Measurements from ENCODE around the gene NRXN3. TPM values are rescaled to one million over a fixed set of nuclear protein-coding genes. Genes with fewer than 3 reads are reported as not detected.
A peak's percentile ranks its signal among the peaks of the same experiment; 100 is the strongest.

The NRXN3 gene
- total and polyA plus RNA-seq, 2 of the 4 experiments (the other 2 are of a cell fraction) = 4.8 to 25.1 TPM

- H3K23ac ChIP-seq (ENCODE audit: low read depth, low read length) = no peak overlapping the region
- no peaks in the 10 kb centered on the region for H3K36me3 ChIP-seq (ENCODE audit: control insufficient read depth, insufficient read depth, low read length)
- ChIA-PET CTCF (no interaction called here), POLR2A (ENCODE audit: unreplicated experiment) (no interaction called here)
- no TSS peak for BruUV-seq (replicated peaks)
- H3K14ac ChIP-seq (replicated peaks; ENCODE audit: low read depth, low read length) = no peak overlapping the region
- in situ Hi-C loops (cut with MboI; ENCODE audit: low sequenced_read_pairs) = no loop called here
- TF ChIP-seq FOS (IDR thresholded peaks at IDR 0.05; ENCODE audit: low read depth, low read length) (no peak), MAZ (IDR thresholded peaks at IDR 0.05; ENCODE audit: borderline replicate concordance, low read depth, low read length) (no peak), NFE2L2 (IDR thresholded peaks at IDR 0.05; ENCODE audit: low read depth, low read length) (no peak), CHD1 (IDR thresholded peaks at IDR 0.05; ENCODE audit: low read depth, low read length) (no peak), MXI1 (IDR thresholded peaks at IDR 0.05; ENCODE audit: borderline replicate concordance, low read depth, low read length) (no peak), RCOR1 (IDR thresholded peaks at IDR 0.05; ENCODE audit: insufficient replicate concordance, low read length) (no peak), USF2 (IDR thresholded peaks at IDR 0.05; ENCODE audit: low read depth, low read length) (no peak), CTCF (conservative IDR thresholded peaks at IDR 0.05; ENCODE audit: low read depth, low read length) (no peak), BHLHE40 (IDR thresholded peaks at IDR 0.05; ENCODE audit: low read depth, low read length) (no peak), ELK1 (IDR thresholded peaks at IDR 0.05; ENCODE audit: borderline replicate concordance, low read depth, low read length) (no peak), SMC3 (IDR thresholded peaks at IDR 0.05; ENCODE audit: low read depth, low read length) (no peak), CEBPB (IDR thresholded peaks at IDR 0.05; ENCODE audit: low read depth, low read length) (no peak), RAD21 (IDR thresholded peaks at IDR 0.05; ENCODE audit: low read length) (no peak)
- H3K9me1 ChIP-seq (ENCODE audit: insufficient read depth, low read length) = no peaks in the 10 kb centered on the region
- no peaks in the 10 kb centered on the region for H3K4me1 ChIP-seq (ENCODE audit: control insufficient read depth, insufficient read depth, low read length)
- no peaks in the 10 kb centered on the region; a peak in 1 of 4 replicates for H3K79me1 ChIP-seq (ENCODE audit: low read depth in 1 of 2, low read length in 2 of 2)
- no peak overlapping the region for H3K9ac ChIP-seq (ENCODE audit: low read depth, low read length)
- no peak overlapping the region for H2AFZ ChIP-seq (replicated peaks; ENCODE audit: low read length, poor library complexity)
- DNase-seq = peak; percentile 14
- H2AK5ac ChIP-seq (ENCODE audit: low read depth, low read length) = no peak overlapping the region
- H4K91ac ChIP-seq (ENCODE audit: insufficient read depth, low read depth, low read length) = no peak overlapping the region
- ATAC-seq (ENCODE audit: low read depth) = no peak
- no peak overlapping the region for H3K4ac ChIP-seq (ENCODE audit: low read depth, low read length)
- H2BK120ac ChIP-seq (ENCODE audit: low read depth, low read length) = no peak overlapping the region
- no peaks in the 10 kb centered on the region for H3K27me3 ChIP-seq (ENCODE audit: control insufficient read depth, insufficient read depth, low read length)
- H3K4me2 ChIP-seq (ENCODE audit: low read depth, low read length) = no peak overlapping the region
- no peak overlapping the region for H4K8ac ChIP-seq (ENCODE audit: low read depth in 2 of 2, low read length in 2 of 2)
- H3K4me3 ChIP-seq (ENCODE audit: insufficient read depth, low read depth, low read length) = no peak overlapping the region
- no peaks in the 10 kb centered on the region for H4K20me1 ChIP-seq (ENCODE audit: insufficient read depth, low read length)
- H3K18ac ChIP-seq (ENCODE audit: low read depth, low read length) = no peak overlapping the region
- dilution Hi-C loops (cut with HindIII; ENCODE audit: low sequenced_read_pairs, unreplicated experiment) = no loop called here
- no peak overlapping the region for H3K56ac ChIP-seq (ENCODE audit: extremely low read depth, insufficient read depth, low read length)
- intact Hi-C loops (cut with micrococcal nuclease) = no loop called here
- no peak overlapping the region for H4K5ac ChIP-seq (ENCODE audit: low read depth, low read length)
- no CpG with 5 or more reads among the region's 3 CpGs for WGBS, 2 experiments (ENCODE audit: extremely low coverage in 2 of 2, insufficient read length in 1 of 2)
- H2BK15ac ChIP-seq (ENCODE audit: low read depth, low read length) = no peak overlapping the region
- no peak overlapping the region for H2BK20ac ChIP-seq (ENCODE audit: low read depth, low read length)
- H2AK9ac ChIP-seq (replicated peaks; ENCODE audit: low read depth, low read length, poor library complexity) = no peak overlapping the region
- H2BK5ac ChIP-seq (ENCODE audit: low read depth, low read length, poor library complexity, severe bottlenecking) = no peak overlapping the region
- no peaks in the 10 kb centered on the region for H3K9me3 ChIP-seq (ENCODE audit: control insufficient read depth, insufficient read depth, low read length)
- no peak overlapping the region for H3K27ac ChIP-seq (ENCODE audit: insufficient read depth, low read length)
Measured at GRCh38 chr14:79493081-79493645, 1323.0 kb downstream of the NRXN3 start.

Measured in IMR-90 (cell line).